GM12878 (cell line): ENCODE measurements around the gene PLEKHM3. TPM values are rescaled to one million over a fixed set of nuclear protein-coding genes. Genes with fewer than 3 reads are reported as not detected.
A peak's percentile ranks its signal among the peaks of the same experiment; 100 is the strongest.

Experiments used
- ATAC-seq: fragments of 200-7000 bp; cut with Tn5 transposase; 3 replicates; pipeline ENCODE4 v1.9.1; 2020; ENCODE audit warnings: mild to moderate bottlenecking, moderate library complexity
- BruUV-seq: library from RNA; stranded (reverse); fragments of 400-500 nt; replicated peaks from 2 replicates; lab custom pipeline; 2021; lab: Mats Ljungman, UMichigan
- CTCF ChIA-PET: fragments of 300-600 bp; sonication (Branson Sonifier 250); formaldehyde crosslinking; extraction: SDS; loops from one replicate; lab custom pipeline; 2021; ENCODE audit warnings: inconsistent platforms; lab: Yijun Ruan, JAX
- POLR2A ChIA-PET: fragments of 350-600 bp; formaldehyde crosslinking; extraction: SDS; loops from one replicate; lab custom pipeline; 2021; ENCODE audit warnings: inconsistent platforms; lab: Charles Lee
- RAD21 ChIA-PET: fragments of 300-600 bp; sonication (Branson Sonifier 250); formaldehyde crosslinking; loops from one replicate; lab custom pipeline; 2023; ENCODE audit warnings: antibody characterized with exemption; ENCODE audit not compliant: unreplicated experiment; lab: Charles Lee
- SMC1A ChIA-PET: fragments of 300-600 bp; sonication (Branson Sonifier 250); formaldehyde crosslinking; loops from one replicate; lab custom pipeline; 2023; ENCODE audit not compliant: unreplicated experiment, uncharacterized antibody; lab: Charles Lee
- DNase-seq: peaks from one replicate; pipeline ENCODE4 v3.0.0-alpha.2; 2011; ENCODE audit warnings: low read depth, low spot score
- FAIRE-seq: peaks from 3 replicates; lab custom pipeline; 2011; peaks lifted over from hg19 to GRCh38; lab: Jason Lieb, UNC
- H2AFZ ChIP-seq: 2 replicates; pipeline ENCODE4 v1.6.0; 2011; ENCODE audit warnings: low read depth, low read length, control low read depth; ENCODE audit not compliant: control insufficient read depth
- H3K27ac ChIP-seq: 2 replicates; pipeline ENCODE4 v1.5.1; 2011; ENCODE audit warnings: control low read depth; ENCODE audit not compliant: control insufficient read depth, insufficient read depth
- H3K27me3 ChIP-seq, 2 experiments: replicated peaks in 1 of 2; 2 replicates each; pipeline versions ENCODE4 v1.6.0 to v1.6.1; 2011; ENCODE audit warnings: low read length in 1 of 2; ENCODE audit not compliant: control insufficient read depth in 2 of 2, insufficient read depth in 2 of 2
- H3K36me3 ChIP-seq, 2 experiments: 2 replicates each; pipeline ENCODE4 v1.5.1; 2011; ENCODE audit warnings: low read length in 1 of 2; ENCODE audit not compliant: control insufficient read depth in 2 of 2, insufficient read depth in 2 of 2
- H3K4me1 ChIP-seq: 2 replicates; pipeline ENCODE4 v1.6.1; 2011; ENCODE audit warnings: mild to moderate bottlenecking, low read length, moderate library complexity, mixed read lengths; ENCODE audit not compliant: control insufficient read depth, insufficient read depth
- H3K4me2 ChIP-seq: 2 replicates; pipeline ENCODE4 v1.6.0; 2011; ENCODE audit warnings: control low read depth; ENCODE audit not compliant: control insufficient read depth, insufficient read depth
- H3K4me3 ChIP-seq: fragments of 200-600 bp; sonication (generic); 2 replicates; pipeline ENCODE4 v1.5.1; 2016
- H3K79me2 ChIP-seq: 2 replicates; pipeline ENCODE4 v1.6.0; 2011; ENCODE audit warnings: low read length; ENCODE audit not compliant: control insufficient read depth, insufficient read depth
- H3K9ac ChIP-seq: 2 replicates; pipeline ENCODE4 v1.8.0; 2011; ENCODE audit warnings: low read length, control low read depth, mixed read lengths; ENCODE audit not compliant: control insufficient read depth, insufficient read depth
- H3K9me3 ChIP-seq: replicated peaks from 3 replicates; pipeline ENCODE4 v1.5.1; 2011; ENCODE audit warnings: mild to moderate bottlenecking, low read length; ENCODE audit not compliant: control insufficient read depth, insufficient read depth
- H4K20me1 ChIP-seq: 2 replicates; pipeline ENCODE4 v1.6.0; 2011; ENCODE audit not compliant: control insufficient read depth, insufficient read depth
- HDAC6 ChIP-seq: fragments of 200-600 bp; sonication (generic); IDR thresholded peaks from one replicate; pipeline ENCODE4 v1.8.0; 2017; ENCODE audit warnings: antibody characterized with exemption; ENCODE audit not compliant: unreplicated experiment
- IKZF2 ChIP-seq, 2 experiments: fragments of 450-650 bp; IDR thresholded peaks; 2 replicates each; pipeline ENCODE4 v1.6.1; 2017; ENCODE audit warnings: mild to moderate bottlenecking in 2 of 2, moderate library complexity in 2 of 2
- KLF5 ChIP-seq: fragments of 450-650 bp; IDR thresholded peaks from 2 replicates; pipeline ENCODE4 v1.6.1; 2014; ENCODE audit warnings: mild to moderate bottlenecking; ENCODE audit not compliant: partially characterized antibody
- NFIC ChIP-seq: IDR thresholded peaks from 2 replicates; pipeline ENCODE4 v1.6.1; 2012; ENCODE audit warnings: low read depth, mild to moderate bottlenecking, inconsistent platforms, low read length, moderate library complexity
- NFYB ChIP-seq: IDR thresholded peaks from 2 replicates; pipeline ENCODE4 v1.6.1; 2011; ENCODE audit warnings: low read depth, mild to moderate bottlenecking, low read length, improper control_type of control experiment, moderate library complexity; ENCODE audit not compliant: insufficient read depth
- POU2F2 ChIP-seq: IDR thresholded peaks from 3 replicates; pipeline ENCODE4 v1.6.1; 2011; ENCODE audit warnings: low read depth, mild to moderate bottlenecking, low read length, borderline replicate concordance
- RELA ChIP-seq: fragments of 450-650 bp; IDR thresholded peaks from 2 replicates; pipeline ENCODE4 v1.8.0; 2014; ENCODE audit warnings: borderline replicate concordance; ENCODE audit not compliant: partially characterized antibody
- RUNX3 ChIP-seq: IDR thresholded peaks from 2 replicates; pipeline ENCODE4 v1.6.1; 2012; ENCODE audit warnings: low read length, inconsistent platforms
- SMAD5 ChIP-seq: IDR thresholded peaks from 2 replicates; pipeline ENCODE4 v1.6.1; 2016; ENCODE audit warnings: antibody characterized with exemption, low read depth
- ZZZ3 ChIP-seq: IDR thresholded peaks from 2 replicates; pipeline ENCODE4 v1.6.1; 2011; ENCODE audit warnings: low read depth; ENCODE audit not compliant: control insufficient read depth, insufficient read length
- WGBS: methylation state at CpG from one replicate; pipeline ENCODE4 v1.1.6; 2016; ENCODE audit warnings: low lambda C conversion rate; ENCODE audit not compliant: insufficient replicate concordance, insufficient coverage; ENCODE audit errors: missing lambda C conversion rate; 5-methylcytosine and 5-hydroxymethylcytosine counted together
- in situ Hi-C: fragments of 300-500 bp; cut with MboI; formaldehyde crosslinking; loops from 9 replicates; pipeline ENCODE4 v1.14.3; 2018; ENCODE audit warnings: mixed read lengths
- intact Hi-C: fragments of 100-400 bp; cut with micrococcal nuclease; formaldehyde crosslinking; loops from one replicate; pipeline ENCODE4 v1.14.2; 2022; ENCODE audit not compliant: unreplicated experiment
- polyA plus RNA-seq, 11 experiments: library from polyadenylated mRNA; depleted of rRNA in 4 of 11; unstranded in 6 of 11; stranded (reverse) in 5 of 11; fragments of >200 nt; fragmentation: Nextera tagmentation in 4 of 11; fragmentation: Illumina TruSeq in 1 of 11; extraction: Ambion mirVana in 4 of 11; extraction: Trizol in 1 of 11; gene quantifications; 1 replicate in 1 of 11; 2 replicates in 10 of 11; pipeline versions ENCODE4 v1.2.1 to v1.2.3, GENCODE V29; 2011 to 2016; ENCODE audit warnings: inconsistent platforms in 2 of 11, missing spikeins in 2 of 11, low read depth in 1 of 11
- total RNA-seq, 4 experiments: library from RNA; depleted of rRNA in 3 of 4; stranded (reverse); fragments of >200 nt in 3 of 4; fragmentation: Illumina TruSeq in 1 of 4; extraction: Trizol in 1 of 4; gene quantifications; 2 replicates each; pipeline versions ENCODE4 v1.2.1 to v1.2.3, GENCODE V29; 2013 to 2021
- TF ChIP-seq, protein P1 (sequence below), 3 experiments: IDR thresholded peaks in 2 of 3; conservative IDR thresholded peaks in 1 of 3; 2 replicates each; pipeline ENCODE4 v1.5.1; 2011; ENCODE audit warnings: low read depth in 3 of 3, low read length in 3 of 3, mild to moderate bottlenecking in 3 of 3, control low read depth in 2 of 3, moderate library complexity in 2 of 3, inconsistent platforms in 1 of 3, mixed read lengths in 1 of 3; ENCODE audit not compliant: control insufficient read depth in 2 of 3, insufficient read depth in 1 of 3; ENCODE audit errors: extremely low read depth in 1 of 3
- TF ChIP-seq, protein P2 (sequence below): fragments of 450-650 bp; IDR thresholded peaks from 2 replicates; pipeline ENCODE4 v1.6.1; 2016; ENCODE audit warnings: mild to moderate bottlenecking, moderate library complexity, borderline replicate concordance
- TF ChIP-seq, protein P3 (sequence below): fragments of 450-650 bp; IDR thresholded peaks from 2 replicates; pipeline ENCODE4 v1.6.1; 2016; ENCODE audit warnings: mild to moderate bottlenecking

Gene PLEKHM3
- total and polyA plus RNA-seq, 10 of the 15 experiments (the other 5 are each of a cell fraction or from before 2014, with no cell fraction given), result 1.4 to 5.6 (median 3.0) TPM

DNA sequence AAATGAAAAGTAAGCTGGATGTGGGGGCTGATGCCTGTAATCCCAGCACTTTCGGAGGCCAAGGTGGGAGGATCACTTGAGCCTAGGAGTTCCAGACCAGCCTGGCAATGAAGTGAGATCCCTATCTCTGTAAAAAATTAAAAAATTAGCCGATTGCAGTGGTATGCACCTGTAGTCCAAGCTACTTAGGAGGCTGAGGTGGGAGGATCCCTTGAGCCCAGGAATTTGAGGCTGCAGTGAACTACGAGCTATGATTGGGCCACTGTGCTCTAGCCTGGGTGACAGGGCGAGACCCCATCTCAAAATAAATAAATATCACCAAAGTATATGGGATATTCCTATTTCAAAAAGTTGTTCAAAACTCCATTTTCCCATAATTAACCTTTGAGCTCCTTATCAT lies 154.5 kb downstream of the PLEKHM3 start (continued):
- TF ChIP-seq RUNX3, result no peak
- TF ChIP-seq, all 136 proteins: peak for 0

DNA sequence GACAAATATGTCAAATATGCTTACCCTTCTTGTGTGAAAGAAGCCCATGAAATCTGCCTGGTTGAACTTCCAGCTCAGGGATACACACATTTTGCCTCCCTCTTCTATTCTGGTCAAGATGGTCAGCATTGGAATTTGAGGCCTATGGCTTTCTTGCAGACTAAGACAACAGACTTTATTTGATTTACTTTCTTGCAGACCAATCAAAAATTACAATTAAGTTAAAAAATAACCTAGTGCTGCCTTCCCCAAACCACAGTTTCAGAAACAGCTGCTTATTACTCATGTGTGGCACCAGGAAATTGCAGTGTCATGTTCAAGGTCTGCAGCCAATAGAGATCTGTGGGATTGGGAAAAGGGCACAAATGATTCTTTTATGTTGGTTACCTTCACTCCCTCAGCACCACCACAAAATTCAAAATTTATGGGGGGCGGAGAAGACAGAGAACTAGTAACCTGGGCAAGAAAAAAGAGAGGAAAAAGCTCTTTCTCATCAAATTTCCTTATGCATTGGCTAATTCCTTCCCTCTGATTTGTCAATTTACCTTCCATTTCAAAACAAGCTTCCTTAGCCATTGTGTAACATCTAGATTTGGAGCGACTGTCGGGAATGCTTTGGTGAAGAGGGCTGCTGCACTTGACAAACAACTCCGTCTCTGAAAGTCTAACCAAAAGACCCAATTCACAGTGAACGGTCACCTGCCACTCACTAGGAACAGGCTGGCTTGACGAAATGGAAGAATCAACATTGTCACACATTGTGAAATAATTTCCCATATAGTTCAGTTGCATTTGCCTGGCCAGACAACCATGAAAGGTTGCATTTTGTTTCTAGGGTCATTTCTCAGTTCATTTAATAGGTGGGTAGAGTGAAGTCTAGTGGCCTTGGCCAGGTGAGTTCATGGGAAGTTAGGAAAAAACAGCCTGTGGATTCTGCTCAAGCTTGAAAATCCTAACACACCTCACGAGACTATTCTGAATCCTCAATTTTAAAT lies 155.2 kb downstream of the PLEKHM3 start:
- Histone ChIP-seq H3K9me3 (no peaks in the 10 kb centered on the region), H3K9ac (no peak overlapping the region), H3K27me3 (no peaks in the 10 kb centered on the region), H2AFZ (no peak overlapping the region), H3K4me3 (no peak overlapping the region), H3K79me2 (no peaks in the 10 kb centered on the region), H3K4me2 (no peak overlapping the region), H3K4me1 (no peaks in the 10 kb centered on the region), H4K20me1 (no peaks in the 10 kb centered on the region), H3K27ac (no peak overlapping the region), H3K36me3 (no peaks in the 10 kb centered on the region)
- in situ Hi-C loops, result no loop called here
- intact Hi-C loops, result no loop called here
- DNase-seq, result no peak
- RAD21 ChIA-PET, result interaction anchor here (1.0 to 5.5 kb wide), 6 partner anchors 36 to 244 kb away, joined by 3 to 20 read pairs (median 4); partner anchors contain the start of gene FZD5
- CTCF ChIA-PET, result interaction anchor here (1.0 to 2.1 kb wide), 11 partner anchors 11 to 243 kb away, joined by 3 to 5 read pairs (median 4); no protein-coding TSS in a partner anchor
- ATAC-seq, result peak; percentile 62
- no peak for FAIRE-seq
- SMC1A ChIA-PET, result interaction anchor here (0.7 to 2.3 kb wide), 19 partner anchors 8 to 243 kb away, joined by 3 to 9 read pairs (median 4); partner anchors contain the start of gene FZD5
- POLR2A ChIA-PET, result interaction anchor here (0.6 to 2.8 kb wide), 7 partner anchors 9 to 148 kb away, joined by 3 to 6 read pairs (median 5); no protein-coding TSS in a partner anchor
- BruUV-seq, result no TSS peak
- WGBS, result 79% methylated on average over 7 of the region's 7 CpGs
- TF ChIP-seq NFYB (peak; percentile 65; the same call in 1 of the 2 replicates), POU2F2 (no peak), ZZZ3 (no peak), KLF5 (no peak), HDAC6 (no peak), RELA (no peak), NFIC (no peak), IKZF2 (IDR thresholded peaks at IDR 0.05) (peak; percentile 75 to 82), SMAD5 (no peak)
- TF ChIP-seq, protein P1, sequence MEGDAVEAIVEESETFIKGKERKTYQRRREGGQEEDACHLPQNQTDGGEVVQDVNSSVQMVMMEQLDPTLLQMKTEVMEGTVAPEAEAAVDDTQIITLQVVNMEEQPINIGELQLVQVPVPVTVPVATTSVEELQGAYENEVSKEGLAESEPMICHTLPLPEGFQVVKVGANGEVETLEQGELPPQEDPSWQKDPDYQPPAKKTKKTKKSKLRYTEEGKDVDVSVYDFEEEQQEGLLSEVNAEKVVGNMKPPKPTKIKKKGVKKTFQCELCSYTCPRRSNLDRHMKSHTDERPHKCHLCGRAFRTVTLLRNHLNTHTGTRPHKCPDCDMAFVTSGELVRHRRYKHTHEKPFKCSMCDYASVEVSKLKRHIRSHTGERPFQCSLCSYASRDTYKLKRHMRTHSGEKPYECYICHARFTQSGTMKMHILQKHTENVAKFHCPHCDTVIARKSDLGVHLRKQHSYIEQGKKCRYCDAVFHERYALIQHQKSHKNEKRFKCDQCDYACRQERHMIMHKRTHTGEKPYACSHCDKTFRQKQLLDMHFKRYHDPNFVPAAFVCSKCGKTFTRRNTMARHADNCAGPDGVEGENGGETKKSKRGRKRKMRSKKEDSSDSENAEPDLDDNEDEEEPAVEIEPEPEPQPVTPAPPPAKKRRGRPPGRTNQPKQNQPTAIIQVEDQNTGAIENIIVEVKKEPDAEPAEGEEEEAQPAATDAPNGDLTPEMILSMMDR (IDR thresholded peaks at IDR 0.05 in 2 of 3, conservative IDR thresholded peaks at IDR 0.05 in 1 of 3; ENCODE audit: control insufficient read depth in 2 of 3, extremely low read depth in 1 of 3, insufficient read depth in 1 of 3, low read depth in 3 of 3, low read length in 3 of 3), result no peak
- TF ChIP-seq, protein P2, sequence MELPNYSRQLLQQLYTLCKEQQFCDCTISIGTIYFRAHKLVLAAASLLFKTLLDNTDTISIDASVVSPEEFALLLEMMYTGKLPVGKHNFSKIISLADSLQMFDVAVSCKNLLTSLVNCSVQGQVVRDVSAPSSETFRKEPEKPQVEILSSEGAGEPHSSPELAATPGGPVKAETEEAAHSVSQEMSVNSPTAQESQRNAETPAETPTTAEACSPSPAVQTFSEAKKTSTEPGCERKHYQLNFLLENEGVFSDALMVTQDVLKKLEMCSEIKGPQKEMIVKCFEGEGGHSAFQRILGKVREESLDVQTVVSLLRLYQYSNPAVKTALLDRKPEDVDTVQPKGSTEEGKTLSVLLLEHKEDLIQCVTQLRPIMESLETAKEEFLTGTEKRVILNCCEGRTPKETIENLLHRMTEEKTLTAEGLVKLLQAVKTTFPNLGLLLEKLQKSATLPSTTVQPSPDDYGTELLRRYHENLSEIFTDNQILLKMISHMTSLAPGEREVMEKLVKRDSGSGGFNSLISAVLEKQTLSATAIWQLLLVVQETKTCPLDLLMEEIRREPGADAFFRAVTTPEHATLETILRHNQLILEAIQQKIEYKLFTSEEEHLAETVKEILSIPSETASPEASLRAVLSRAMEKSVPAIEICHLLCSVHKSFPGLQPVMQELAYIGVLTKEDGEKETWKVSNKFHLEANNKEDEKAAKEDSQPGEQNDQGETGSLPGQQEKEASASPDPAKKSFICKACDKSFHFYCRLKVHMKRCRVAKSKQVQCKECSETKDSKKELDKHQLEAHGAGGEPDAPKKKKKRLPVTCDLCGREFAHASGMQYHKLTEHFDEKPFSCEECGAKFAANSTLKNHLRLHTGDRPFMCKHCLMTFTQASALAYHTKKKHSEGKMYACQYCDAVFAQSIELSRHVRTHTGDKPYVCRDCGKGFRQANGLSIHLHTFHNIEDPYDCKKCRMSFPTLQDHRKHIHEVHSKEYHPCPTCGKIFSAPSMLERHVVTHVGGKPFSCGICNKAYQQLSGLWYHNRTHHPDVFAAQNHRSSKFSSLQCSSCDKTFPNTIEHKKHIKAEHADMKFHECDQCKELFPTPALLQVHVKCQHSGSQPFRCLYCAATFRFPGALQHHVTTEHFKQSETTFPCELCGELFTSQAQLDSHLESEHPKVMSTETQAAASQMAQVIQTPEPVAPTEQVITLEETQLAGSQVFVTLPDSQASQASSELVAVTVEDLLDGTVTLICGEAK, result no peak
- TF ChIP-seq, protein P3, sequence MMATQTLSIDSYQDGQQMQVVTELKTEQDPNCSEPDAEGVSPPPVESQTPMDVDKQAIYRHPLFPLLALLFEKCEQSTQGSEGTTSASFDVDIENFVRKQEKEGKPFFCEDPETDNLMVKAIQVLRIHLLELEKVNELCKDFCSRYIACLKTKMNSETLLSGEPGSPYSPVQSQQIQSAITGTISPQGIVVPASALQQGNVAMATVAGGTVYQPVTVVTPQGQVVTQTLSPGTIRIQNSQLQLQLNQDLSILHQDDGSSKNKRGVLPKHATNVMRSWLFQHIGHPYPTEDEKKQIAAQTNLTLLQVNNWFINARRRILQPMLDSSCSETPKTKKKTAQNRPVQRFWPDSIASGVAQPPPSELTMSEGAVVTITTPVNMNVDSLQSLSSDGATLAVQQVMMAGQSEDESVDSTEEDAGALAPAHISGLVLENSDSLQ, result peak; percentile 33; the same call in 1 of the 2 replicates
